ENCODE data around the gene STAT1.
"Not testable (repeated sequence)": the region's sequence is repeated elsewhere in the genome, so short reads cannot be mapped to it uniquely, and the experiment has no call there.

Gene STAT1

DNA sequence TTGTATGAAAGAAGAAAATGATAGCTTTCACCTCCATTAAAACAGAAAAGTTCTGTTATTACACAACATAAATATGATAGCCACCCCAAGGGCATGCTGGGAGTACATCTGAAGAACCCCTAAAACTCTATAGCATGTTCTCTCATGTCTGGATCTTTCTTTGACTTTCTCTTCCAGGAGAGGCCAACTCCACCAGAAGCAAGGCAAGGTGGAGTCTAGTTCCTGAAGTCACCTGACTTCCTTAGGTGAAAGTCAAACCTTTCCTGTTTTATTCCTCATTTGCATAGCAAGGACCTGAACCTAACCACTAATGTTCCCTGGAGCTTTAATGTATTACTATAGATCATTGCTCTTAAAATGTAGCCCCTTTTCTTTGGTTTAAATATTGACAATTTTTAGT lies 5.7 kb downstream of the STAT1 start:
- no peak for TF ChIP-seq POLR2A (IDR thresholded peaks at IDR 0.05; ENCODE audit: low read depth, low read length)
- no peak for FAIRE-seq
- DNase-seq (ENCODE audit: insufficient read length, low spot score): no peak

DNA sequence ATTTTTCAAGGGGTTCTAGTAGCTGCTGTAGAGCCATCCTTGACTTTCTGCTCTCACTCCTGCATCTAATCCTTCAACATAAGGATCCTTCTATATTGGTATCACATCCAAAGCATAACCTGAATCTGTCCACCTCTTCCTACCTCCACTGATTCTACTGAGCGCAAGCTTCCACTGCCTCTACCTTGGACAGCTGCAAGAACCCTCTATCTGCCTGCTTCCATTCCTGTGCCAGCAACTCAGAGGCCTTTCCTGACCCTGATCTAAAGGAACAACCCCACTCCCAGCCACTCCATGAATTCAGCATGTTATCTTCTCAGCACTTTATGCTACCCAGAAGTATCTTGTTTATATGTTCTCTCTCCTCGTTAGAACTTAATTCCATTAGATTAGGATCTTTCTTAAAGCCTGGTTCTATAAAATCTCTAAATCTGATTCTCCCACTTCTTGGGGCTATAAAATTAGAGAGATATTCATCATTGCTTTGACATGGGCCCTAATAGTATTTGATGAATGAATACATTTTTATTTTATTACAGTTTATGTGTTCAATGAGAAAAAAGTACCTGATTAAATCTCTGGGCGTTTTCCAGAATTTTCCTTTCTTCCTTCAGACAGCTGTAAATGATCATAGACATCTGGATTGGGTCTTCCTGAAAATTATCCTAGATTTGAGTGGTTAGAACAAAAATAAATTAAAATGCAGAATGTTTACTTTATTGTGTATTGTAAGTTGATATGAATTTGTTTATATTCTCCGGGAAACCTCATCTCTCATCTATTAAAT lies 6.8 kb downstream of the STAT1 start:
- no peak for FAIRE-seq

DNA sequence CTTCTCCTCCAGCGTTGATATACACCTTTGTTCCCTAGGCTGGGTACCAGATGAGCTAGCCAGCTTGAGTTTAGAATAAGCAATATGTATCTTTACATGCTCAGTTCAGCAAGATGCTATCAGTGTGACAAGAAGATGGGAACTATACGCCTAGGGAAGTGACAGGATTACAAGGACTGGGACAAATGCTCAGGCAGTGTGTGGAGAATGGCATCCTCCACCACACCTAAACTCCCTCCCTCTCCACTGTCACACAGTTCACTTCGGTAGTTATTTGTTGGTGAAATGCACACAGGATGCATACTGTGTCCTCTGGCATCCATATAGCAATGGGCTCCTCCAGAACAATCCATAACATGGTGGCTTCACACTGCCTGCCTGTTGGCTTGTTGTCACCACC lies 7.7 kb downstream of the STAT1 start:
- FAIRE-seq: no peak
- TF ChIP-seq POLR2A (IDR thresholded peaks at IDR 0.05; ENCODE audit: low read depth, low read length): no peak

More for the DNA sequence above, 6.8 kb downstream of the STAT1 start:
- no peak for TF ChIP-seq POLR2A (IDR thresholded peaks at IDR 0.05; ENCODE audit: low read depth, low read length)
- DNase-seq (ENCODE audit: insufficient read length, low spot score): no peak

DNA sequence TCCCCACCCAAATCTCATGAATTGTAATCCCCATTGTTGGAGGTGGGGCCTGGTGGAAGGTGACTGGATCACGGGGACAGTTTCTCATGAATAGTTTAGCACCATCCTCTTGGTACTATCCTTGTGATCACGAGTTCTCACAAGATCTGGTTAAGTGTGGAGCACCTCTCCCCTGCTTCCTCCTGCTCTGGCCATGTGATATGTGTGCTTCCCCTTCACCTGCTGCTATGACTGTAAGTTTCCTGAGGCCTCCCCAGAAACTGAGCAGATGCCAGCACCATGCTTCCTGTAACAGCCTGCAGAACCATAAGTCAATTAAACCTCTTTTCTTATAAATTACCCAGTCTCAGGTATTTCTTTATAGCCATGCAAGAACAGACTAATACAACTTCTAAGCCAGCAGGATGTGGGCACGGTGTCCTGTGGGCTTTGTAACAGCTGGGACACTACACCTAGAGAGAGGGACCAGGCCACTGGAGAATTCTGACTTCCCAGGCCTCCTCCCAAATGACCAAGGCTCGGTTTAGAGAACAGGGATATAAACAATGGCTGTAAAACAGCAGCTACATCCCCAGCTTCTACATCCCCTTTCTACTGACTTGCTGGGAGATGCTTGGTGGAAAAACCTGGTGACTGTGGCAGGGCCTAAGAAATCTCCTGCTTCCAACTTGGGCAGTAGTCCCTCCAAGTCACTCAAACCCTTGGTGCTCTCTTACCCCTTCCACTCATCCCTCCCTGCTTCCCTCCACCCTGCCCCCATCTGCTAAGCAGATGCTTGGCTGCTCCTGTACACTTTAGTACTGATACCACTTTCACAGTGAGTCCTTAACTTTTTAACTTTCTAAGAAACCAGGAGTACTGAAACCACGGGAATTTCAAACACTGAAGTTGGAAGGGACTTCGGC lies 10.3 kb downstream of the STAT1 start:
- no peak for FAIRE-seq
- DNase-seq (ENCODE audit: insufficient read length, low spot score): no peak
- no peak for TF ChIP-seq POLR2A (IDR thresholded peaks at IDR 0.05; ENCODE audit: low read depth, low read length)

More for the DNA sequence above, 7.7 kb downstream of the STAT1 start:
- DNase-seq (ENCODE audit: insufficient read length, low spot score): no peak

DNA sequence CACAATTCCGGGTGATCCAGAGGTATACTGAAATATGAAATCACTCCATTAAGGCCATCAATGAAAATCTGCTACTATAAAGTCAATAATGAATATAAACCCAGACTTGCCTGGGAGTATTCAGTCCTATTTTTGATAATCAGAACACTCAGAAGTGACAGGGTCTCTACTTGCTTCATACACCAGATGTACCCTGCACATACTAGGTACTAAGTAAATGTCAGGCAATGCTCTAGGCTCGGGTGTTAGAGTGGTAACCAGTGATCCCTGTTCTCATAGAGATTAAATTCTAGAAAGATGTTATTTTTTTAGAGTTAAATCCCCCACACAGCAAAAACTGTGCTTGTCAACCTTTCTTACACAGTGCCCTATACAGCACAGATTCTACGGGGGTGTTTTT lies 12.3 kb downstream of the STAT1 start:
- FAIRE-seq: no peak
- no peak for TF ChIP-seq POLR2A (IDR thresholded peaks at IDR 0.05; ENCODE audit: low read depth, low read length)
- DNase-seq (ENCODE audit: insufficient read length, low spot score): no peak

DNA sequence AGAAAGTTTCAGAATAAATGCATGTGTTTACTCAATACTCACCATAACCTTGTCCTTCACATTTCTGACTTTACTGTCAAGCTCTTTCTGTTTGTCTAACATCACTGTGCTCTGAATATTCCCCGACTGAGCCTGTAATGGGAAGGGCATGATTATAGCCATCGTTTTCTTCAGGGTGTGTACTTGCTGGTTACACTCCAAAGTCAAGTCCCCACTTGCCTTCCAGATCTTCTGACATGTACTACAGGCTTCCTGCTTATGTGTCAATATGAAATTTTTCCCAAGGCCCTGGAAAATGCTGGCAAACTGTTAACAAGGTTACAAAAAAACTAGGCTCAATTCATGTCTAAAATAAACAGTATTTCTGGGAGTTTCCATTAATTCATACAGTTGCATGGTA lies 12.9 kb downstream of the STAT1 start:
- FAIRE-seq (no peak), DNase-seq (ENCODE audit: insufficient read length, low spot score) (no peak)
- no peak for TF ChIP-seq POLR2A (IDR thresholded peaks at IDR 0.05; ENCODE audit: low read depth, low read length)

DNA sequence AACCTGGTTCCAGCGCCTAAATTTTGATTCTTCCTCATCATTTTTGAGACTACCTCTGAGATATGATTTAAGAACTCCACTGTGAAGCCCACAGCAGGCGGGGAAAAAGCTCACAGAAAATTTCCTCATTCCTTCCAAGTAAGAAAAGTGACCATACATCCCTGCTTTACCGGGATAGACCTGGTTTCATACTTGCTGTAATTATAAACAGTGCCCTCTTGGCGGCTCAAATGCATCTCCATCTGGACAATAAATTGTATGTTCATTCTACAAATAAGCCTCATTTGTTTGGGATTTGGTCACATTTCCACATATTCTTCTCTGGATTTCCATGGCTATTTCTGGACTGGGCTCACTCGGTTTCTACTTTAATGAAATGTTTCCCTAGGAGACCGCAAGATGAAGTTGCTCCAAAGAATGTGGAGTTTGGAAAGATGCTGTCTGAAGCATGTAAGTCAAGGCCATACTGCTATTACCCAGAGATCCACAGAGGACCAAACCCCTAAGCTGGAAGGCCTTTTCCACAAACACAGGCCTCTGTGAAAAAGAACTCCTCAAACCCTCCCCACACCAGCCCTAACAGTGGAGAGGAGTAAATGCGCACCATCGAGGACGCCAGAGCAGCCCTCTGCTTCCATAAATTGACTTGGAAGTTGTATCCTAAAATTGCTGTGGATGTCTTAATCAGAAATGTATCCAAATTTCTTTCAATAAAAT lies 13.9 kb downstream of the STAT1 start:
- DNase-seq (ENCODE audit: insufficient read length, low spot score) (no peak), FAIRE-seq (no peak)
- TF ChIP-seq POLR2A (IDR thresholded peaks at IDR 0.05; ENCODE audit: low read depth, low read length): no peak

DNA sequence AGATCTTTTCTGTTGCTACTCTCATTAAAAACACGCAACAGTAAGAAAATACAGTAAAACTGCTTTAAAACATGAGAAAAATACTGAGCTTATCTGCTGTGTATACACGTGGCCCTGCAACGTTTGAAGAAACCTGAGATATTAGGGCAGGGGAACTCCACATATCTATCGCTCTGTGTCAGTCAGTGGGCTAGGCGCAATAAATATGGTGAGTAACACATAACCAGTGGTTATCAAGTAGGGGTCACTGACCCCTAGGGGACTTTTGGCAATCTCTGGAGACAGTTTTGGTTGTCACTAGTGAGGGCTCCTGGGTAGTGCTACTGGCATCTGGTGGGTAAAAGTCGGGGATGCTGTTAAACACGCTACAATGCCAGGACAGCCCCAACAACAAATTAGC lies 14.9 kb downstream of the STAT1 start:
- no peak for TF ChIP-seq POLR2A (IDR thresholded peaks at IDR 0.05; ENCODE audit: low read depth, low read length)
- FAIRE-seq: no peak
- DNase-seq (ENCODE audit: insufficient read length, low spot score): no peak

DNA sequence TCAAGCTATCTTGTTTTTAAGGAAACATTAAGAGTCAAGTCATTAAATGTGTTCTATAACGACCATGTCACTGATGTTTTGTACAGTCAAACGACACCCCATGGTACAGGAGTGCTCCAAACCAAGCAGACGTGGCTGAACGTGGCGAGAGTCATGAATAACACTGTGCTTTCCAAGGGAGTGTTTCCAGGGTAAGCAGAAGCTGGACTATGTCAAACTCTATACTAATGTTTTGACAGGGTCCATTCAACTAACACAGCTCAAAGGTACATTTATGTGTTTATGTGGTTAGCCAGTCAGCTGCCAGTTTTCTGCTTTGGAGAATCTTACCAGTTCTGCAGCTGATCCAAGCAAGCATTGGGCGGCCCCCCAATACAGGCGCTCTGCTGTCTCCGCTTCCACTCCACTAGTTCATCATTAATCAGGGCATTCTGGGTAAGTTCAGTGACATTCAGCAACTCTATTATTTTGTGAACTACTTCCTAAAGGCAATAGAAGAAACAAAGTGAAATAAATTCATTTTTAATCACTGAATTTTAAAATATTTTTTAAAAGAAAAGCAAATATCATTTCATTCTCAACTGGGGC lies 16.4 kb downstream of the STAT1 start:
- TF ChIP-seq POLR2A (IDR thresholded peaks at IDR 0.05; ENCODE audit: low read depth, low read length): no peak
- FAIRE-seq (no peak), DNase-seq (ENCODE audit: insufficient read length, low spot score) (no peak)

DNA sequence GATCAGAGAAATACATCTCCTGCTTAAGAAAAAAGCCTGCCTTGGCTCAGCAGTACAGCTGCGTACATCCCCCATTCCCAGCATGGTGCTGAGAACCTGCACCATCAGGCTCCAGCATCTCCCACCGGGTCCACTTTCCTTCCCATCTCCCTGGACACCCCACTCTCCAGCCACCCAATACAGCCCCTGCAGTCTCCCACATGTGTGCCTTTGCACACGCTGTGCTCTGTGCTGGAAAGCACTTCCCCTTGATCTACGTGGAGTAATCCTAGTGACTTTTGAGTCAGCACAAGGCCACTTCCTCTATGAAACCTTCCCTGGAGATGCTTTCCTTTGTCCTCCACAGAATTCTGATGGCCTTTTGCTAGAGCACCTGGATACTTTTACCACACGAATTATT lies 17.0 kb downstream of the STAT1 start:
- FAIRE-seq (no peak), DNase-seq (ENCODE audit: insufficient read length, low spot score) (no peak)
- TF ChIP-seq POLR2A (IDR thresholded peaks at IDR 0.05; ENCODE audit: low read depth, low read length): no peak

DNA sequence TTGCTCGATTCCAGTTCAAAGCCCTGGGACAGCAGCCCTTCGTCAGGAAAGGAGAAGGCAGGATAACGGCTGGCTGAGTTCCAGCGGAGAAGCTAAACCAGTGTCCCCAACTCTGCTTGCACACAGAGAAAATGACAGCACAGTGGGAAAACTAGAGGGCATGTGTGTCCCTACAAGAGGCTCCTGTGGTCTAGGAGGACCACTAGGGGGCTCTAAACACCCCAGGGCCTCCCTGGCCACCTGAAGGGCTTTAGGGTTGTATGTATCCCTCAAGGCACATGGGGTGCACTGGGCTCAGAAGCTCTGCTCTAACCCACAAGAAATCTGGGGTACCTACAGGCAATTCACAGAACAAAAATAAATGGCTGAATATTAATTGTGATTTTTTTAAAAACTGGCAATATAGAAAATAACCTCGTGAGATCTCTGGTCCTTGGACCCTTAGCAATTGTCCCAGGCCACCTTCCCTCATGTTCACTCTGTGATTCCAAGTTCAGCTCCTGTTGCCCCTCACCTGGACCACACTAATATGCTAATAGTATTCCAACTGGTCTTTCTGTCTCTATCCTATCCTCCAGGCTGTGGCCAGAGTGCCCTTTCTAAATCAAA lies 17.5 kb downstream of the STAT1 start:
- no peak for TF ChIP-seq POLR2A (IDR thresholded peaks at IDR 0.05; ENCODE audit: low read depth, low read length)
- DNase-seq (ENCODE audit: insufficient read length, low spot score) (no peak), FAIRE-seq (no peak)

DNA sequence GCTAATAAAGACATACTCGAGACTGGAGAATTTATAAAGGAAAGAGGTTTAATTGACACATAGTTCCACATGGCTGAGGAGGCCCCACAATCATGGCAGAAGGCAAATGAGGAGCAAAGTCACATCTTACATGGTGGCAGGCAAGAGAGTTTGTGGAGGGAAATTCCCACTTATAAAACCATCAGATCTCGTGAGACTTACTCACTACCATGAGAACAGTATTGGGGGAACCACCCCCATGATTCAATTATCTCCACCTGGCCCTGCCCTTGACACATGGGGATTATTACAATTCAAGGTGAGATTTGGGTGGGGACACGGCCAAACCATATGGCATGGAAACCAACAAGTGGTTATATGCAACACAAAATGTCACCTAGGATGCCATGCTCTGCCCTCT lies 18.7 kb downstream of the STAT1 start:
- DNase-seq (ENCODE audit: insufficient read length, low spot score); FAIRE-seq: not testable (repeated sequence)

DNA sequence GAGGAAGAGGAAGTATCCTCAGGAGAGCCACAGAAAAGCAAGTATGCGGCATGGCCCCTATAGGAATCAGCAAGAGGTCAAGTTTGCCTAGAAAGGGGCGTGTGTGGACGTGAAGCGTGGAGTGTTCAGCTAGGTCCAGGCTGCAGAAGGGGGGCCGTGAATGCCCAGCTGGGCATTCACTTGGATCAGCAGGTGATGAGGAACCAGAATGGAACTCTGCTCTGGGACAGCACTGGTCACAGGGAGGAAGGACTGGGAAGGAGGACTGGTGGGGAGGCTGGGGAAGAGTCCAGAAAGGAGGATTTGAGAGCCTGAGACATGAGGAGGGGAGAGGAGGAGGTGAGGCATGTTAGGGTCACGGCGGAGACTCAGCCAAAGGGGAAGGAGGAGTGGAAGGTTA lies 19.8 kb downstream of the STAT1 start:
- FAIRE-seq (no peak), DNase-seq (ENCODE audit: insufficient read length, low spot score) (no peak)
- TF ChIP-seq POLR2A (IDR thresholded peaks at IDR 0.05; ENCODE audit: low read depth, low read length): no peak
